LNCAP (cell line): ENCODE measurements around the gene HS3ST3A1.

Experiments
- TF ChIP-seq, protein P1 (sequence below): fragments of 450-650 bp; IDR thresholded peaks from 2 replicates; pipeline ENCODE4 v1.5.1; 2017; ENCODE audit warnings: mild to moderate bottlenecking

HS3ST3A1 gene

DNA sequence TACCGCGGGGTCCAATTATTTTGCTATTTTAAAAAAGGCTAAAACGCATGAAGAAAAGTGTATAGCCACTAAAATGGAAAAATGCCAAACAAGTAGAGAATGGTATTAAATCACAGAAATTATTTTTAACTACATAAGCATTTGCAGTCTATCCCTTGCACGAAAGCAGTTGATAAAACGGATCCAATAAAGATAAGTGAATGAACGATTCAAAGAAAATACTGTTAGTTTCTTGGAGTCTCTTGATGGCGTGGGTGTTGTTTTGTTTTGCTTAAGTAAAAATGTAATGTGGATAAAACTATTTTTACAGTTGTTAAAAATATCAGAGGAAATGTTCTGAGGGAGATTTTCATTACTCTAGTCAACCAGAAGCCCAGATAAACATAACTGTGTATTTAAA lies 9.3 kb downstream of the HS3ST3A1 start:
- TF ChIP-seq, protein P1, sequence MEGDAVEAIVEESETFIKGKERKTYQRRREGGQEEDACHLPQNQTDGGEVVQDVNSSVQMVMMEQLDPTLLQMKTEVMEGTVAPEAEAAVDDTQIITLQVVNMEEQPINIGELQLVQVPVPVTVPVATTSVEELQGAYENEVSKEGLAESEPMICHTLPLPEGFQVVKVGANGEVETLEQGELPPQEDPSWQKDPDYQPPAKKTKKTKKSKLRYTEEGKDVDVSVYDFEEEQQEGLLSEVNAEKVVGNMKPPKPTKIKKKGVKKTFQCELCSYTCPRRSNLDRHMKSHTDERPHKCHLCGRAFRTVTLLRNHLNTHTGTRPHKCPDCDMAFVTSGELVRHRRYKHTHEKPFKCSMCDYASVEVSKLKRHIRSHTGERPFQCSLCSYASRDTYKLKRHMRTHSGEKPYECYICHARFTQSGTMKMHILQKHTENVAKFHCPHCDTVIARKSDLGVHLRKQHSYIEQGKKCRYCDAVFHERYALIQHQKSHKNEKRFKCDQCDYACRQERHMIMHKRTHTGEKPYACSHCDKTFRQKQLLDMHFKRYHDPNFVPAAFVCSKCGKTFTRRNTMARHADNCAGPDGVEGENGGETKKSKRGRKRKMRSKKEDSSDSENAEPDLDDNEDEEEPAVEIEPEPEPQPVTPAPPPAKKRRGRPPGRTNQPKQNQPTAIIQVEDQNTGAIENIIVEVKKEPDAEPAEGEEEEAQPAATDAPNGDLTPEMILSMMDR = no peak

GRCh38 chr17:13590441-13590840 lies 11.3 kb downstream of the HS3ST3A1 start:
- TF ChIP-seq, protein P1 = no peak

DNA sequence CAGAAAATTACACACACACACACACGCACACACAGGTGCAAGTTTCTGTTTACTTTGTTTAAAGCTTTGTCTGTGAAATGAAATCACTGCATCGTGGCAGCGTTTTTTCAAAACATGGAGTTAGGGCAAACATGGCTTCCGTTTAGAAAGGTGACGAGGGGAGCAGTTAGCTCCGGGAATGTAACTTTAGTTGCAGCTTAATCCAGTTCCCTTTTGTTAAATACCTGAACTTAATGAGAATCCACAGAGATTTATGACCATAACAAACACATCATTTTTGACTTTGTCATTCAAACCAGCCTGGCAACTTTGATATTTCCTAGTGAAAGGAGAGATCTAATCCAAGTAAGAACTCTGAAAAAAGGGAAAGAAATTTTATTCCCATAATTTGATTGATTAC lies 12.1 kb downstream of the HS3ST3A1 start:
- TF ChIP-seq, protein P1 = no peak

- TF ChIP-seq, protein P1 = no peak
Observed at GRCh38 chr17:13587487-13588338, 14.0 kb downstream of the HS3ST3A1 start.

DNA sequence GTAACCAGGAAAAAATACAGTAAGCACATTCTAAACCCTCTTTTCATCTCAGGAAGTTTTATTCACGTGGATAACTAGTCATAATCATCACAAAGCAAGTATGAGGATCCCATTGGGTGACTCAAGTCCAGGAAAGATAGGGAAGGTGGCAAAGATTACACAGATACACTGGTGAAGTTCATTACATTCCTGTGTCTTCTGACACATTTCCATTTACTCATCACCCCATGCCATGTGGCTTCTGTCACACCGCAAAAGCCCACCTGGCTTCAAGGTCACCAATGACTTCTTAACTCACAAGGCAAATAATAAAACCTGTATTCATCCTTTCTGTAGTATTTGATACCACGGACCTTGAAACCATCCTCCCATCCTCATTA lies 17.0 kb downstream of the HS3ST3A1 start:
- TF ChIP-seq, protein P1 = no peak

DNA sequence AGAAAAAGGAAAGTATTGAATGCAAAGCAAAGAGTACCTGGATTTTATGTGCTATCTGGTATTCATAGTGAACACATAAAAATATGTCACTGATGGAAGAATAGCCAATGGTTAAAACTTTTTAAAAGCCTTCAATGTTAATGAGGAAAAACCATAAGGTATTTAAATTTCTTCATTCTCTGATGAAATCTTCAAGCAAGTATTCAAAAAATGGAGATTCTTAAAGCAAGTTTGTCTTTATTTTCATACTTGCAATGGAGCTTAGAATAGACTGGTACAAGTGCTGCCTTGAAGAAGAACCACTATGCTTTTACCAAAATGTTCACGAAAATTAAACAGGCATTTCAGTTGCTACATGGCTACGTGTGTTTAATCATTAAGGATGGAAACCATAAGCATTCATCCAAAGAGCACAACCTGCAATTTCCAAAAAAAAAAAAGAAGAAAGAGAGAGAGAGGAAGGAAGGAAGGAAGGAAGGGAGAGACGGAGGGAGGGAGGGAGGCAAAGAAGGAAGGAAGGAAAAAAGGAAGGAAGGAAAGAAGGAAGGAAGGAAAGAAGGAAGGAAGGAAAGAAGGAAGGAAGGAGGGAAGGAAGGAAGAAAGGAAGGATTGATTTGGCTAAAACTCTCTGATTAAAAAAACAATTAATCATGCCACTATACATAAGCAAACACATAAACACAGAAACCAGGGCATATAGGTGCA lies 17.6 kb downstream of the HS3ST3A1 start:
- TF ChIP-seq, protein P1 = no peak

- TF ChIP-seq, protein P1 = no peak
Observed at GRCh38 chr17:13582776-13583547, 18.8 kb downstream of the HS3ST3A1 start.
